Gastrocnemius medialis (tissue), 4 donors: ENCODE data around the gene IGLL1.

Source experiments
- POLR2A ChIP-seq, 2 donors: fragments of 450-650 bp; IDR thresholded peaks; one replicate each; pipeline ENCODE4 v1.6.1; 2017; ENCODE audit warnings: antibody characterized with exemption in 2 of 2, mild to moderate bottlenecking in 2 of 2, moderate library complexity in 2 of 2
- TF ChIP-seq, protein P1 (sequence below), 5 experiments: fragments of 450-650 bp in 3 of 5; fragments of 200-600 bp in 2 of 5; sonication (generic) in 2 of 5; IDR thresholded peaks in 4 of 5; conservative IDR thresholded peaks in 1 of 5; 1 replicate in 4 of 5; 2 replicates in 1 of 5; pipeline ENCODE4 v1.5.1; 2016 to 2019; ENCODE audit warnings: antibody characterized with exemption in 5 of 5, mild to moderate bottlenecking in 3 of 5, moderate library complexity in 3 of 5

DNA sequence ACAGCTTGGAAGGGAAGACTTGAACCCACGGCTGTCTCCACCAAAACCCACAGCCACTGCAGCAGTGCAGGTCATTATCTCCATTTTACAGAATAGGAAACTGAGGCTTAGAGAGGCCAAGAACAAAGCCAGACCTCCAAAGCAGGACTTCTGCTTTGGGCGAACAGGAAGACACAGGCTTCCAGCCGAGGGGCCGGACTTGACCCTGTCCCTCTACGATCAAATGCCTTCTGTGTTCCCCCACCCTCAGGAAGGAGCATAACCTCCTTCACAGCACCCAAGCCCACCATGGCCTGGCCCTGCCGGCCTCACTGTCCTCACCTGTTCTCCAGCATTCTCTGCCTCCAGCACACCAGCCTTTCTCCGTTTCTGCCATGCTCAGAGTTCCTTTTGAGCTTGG is 15.8 kb downstream of the IGLL1 start:
- TF ChIP-seq, protein P1, sequence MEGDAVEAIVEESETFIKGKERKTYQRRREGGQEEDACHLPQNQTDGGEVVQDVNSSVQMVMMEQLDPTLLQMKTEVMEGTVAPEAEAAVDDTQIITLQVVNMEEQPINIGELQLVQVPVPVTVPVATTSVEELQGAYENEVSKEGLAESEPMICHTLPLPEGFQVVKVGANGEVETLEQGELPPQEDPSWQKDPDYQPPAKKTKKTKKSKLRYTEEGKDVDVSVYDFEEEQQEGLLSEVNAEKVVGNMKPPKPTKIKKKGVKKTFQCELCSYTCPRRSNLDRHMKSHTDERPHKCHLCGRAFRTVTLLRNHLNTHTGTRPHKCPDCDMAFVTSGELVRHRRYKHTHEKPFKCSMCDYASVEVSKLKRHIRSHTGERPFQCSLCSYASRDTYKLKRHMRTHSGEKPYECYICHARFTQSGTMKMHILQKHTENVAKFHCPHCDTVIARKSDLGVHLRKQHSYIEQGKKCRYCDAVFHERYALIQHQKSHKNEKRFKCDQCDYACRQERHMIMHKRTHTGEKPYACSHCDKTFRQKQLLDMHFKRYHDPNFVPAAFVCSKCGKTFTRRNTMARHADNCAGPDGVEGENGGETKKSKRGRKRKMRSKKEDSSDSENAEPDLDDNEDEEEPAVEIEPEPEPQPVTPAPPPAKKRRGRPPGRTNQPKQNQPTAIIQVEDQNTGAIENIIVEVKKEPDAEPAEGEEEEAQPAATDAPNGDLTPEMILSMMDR (IDR thresholded peaks at IDR 0.05 in 4 of 5, conservative IDR thresholded peaks at IDR 0.05 in 1 of 5): no peak
- TF ChIP-seq POLR2A (IDR thresholded peaks at IDR 0.05): no peak
